Subcutaneous adipose tissue (tissue), 4 donors: ENCODE measurements around the gene KCNJ12. TPM values are rescaled to one million over a fixed set of nuclear protein-coding genes. Genes with fewer than 3 reads are reported as not detected.

Experiments
- total RNA-seq, 4 donors: library from RNA; depleted of rRNA; stranded (reverse); fragments of >200 nt; gene quantifications; one replicate each; pipeline ENCODE4 v1.1.0, GENCODE V29; 2016
- TF ChIP-seq, protein P1 (sequence below): fragments of 450-650 bp; IDR thresholded peaks from one replicate; pipeline ENCODE4 v1.5.1; 2016; ENCODE audit warnings: low read depth, mild to moderate bottlenecking, control low read depth, antibody characterized with exemption, moderate library complexity

The KCNJ12 gene
- total RNA-seq, 4 donors from 2014 or later: 0.51 to 1.7 (median 1.3) TPM; not detected in 1

DNA sequence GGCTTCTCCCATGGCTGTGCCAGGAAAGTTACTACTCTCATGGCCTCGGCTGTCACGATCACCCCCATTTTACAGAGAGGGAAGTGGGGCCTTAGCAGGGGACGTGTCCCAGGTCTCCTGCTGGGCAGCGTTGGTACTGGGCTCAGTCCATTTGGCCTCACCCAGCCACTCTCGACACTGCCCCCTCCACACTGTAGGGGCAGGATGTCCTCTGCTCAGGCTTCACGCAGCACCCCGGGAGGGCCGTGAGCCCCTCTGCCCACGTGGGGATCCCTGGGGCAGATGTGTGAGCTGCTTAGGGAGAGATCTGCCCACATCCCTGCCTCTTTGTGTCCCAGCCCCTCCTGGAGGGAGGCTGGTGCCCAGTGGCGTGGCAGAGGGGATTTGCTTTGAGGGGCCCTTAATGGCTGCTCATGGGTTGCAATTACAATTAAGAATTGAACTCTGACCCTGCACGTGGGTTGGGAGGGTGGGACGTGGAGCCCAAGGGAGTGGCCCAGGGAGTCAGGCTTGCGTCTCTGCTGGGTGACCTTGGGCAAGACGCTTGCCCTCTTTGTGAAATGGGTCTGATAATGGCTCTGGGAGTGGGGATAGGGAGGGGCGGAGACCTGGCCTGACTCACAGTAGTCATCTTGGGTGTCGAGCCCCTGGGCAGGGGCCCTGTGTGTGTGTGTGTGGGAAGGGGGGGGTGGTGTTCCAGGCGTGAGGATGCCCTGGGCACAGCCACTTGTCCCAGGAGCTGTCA is 2.3 kb upstream of the KCNJ12 start:
- TF ChIP-seq, protein P1, sequence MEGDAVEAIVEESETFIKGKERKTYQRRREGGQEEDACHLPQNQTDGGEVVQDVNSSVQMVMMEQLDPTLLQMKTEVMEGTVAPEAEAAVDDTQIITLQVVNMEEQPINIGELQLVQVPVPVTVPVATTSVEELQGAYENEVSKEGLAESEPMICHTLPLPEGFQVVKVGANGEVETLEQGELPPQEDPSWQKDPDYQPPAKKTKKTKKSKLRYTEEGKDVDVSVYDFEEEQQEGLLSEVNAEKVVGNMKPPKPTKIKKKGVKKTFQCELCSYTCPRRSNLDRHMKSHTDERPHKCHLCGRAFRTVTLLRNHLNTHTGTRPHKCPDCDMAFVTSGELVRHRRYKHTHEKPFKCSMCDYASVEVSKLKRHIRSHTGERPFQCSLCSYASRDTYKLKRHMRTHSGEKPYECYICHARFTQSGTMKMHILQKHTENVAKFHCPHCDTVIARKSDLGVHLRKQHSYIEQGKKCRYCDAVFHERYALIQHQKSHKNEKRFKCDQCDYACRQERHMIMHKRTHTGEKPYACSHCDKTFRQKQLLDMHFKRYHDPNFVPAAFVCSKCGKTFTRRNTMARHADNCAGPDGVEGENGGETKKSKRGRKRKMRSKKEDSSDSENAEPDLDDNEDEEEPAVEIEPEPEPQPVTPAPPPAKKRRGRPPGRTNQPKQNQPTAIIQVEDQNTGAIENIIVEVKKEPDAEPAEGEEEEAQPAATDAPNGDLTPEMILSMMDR: no peak

DNA sequence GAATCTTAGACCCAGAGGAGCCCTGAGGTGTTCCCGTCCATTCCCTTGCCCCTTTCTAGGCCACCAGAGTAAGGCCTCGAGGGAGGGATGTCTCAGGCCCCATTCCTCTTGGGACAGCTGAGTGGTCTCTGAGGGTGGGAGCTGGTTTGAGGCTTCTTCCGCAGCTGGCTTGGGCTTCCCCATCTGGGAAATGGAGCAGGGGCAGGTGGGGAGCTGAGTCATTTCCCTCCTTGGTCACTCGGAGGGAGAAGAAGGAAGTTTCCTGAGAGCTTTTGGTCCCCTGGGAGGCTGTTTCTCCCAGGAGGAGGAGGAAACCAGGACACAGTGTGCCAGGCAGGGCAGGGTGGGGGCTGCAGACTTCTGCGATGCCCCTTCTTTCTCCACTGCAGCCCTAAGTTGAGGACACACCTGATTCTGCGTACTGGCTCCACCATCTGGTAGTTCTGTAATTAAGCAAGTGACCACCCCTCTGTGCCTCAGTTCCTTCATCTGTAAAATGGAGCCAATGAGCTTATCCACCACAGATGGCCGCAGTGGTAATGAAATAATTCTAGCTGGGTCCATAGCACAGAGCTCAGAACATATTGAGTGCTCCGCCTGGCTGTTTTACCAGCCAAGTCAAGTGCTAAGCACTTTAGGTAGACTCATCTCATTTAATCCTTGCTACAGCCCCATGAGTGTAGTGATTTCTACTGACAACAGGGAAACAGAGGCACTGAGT is 1.6 kb upstream of the KCNJ12 start:
- TF ChIP-seq, protein P1: no peak

DNA sequence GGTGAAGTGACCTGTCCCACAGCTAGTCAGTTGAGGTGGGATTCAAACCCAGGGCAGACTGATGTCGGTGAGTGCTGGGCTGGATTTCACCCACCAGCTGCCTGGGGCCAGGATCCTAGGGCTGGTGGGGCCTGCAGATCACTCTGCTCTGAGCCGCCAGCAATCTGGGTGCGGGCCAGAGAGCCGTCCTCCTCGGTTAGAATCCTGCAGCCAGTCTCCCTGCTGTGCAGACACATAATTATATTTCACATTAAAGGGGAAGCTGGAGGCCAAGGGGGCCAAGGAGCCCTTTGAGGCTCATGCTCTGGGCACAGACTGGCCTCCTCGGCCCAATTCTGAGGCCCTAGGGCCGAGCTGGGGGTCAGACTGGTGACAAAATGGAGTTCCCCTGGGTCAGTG is 996 bp upstream of the KCNJ12 start:
- TF ChIP-seq, protein P1: no peak

DNA sequence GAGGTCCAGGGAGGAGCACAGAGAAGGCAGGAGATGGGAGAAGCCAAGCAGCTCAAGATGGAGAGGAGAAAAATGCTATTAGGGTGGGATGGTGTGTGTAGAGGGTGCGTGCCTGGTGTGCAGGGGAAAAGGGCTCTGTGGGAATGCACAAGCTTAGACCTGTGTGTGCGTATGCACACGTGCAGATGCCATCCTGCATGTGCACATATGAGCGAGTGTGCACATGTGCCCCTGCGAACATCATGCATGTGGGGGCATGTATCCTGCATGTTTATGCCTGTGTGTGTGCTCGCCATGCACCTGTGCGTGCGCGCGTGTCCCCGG is 438 bp upstream of the KCNJ12 start:
- TF ChIP-seq, protein P1: no peak

DNA sequence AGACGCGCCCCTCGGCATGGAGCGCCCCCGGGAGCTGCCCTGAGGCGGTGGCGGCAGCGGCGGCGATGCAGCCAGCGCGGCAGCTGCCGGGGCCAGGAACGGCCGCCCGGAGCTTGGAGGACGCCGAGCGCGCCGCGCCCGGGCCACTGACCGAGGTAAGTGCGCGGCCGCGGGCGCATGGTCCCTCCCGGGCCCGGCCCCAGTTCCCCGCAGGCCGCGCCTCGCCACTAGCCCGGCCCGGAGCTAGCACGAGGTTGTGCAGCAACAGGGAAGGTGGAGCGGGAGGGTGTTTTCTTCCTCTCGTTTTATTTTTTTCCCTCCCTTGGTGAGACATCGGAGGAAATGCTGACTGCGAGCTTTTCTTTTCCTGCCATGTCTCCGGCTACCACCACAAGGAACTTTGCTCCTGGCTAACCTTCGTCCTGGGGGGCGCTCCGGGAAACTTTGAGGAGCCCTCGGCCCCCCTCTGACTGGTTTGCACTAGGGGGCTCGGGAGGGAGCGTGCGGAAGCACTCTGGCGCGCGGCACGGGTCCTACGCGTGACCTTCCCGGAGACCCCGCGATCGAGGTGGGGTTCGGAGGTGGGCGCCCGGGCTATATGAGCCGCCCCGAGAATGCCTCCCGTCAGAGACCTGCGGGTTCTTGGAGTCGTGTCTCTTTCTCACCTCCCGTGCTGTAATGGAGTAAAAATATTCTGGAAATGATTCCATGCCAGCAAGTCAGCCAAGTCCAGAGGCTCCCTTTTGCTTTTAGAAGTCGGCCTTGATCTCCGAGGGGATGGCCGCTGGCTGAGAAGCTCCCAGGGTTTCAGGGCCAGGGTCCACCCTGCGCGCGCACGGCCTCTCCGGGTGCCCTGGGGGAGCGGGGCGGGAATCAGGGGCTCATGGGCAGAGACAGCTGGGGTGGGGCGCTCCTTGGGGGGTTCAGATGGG is 868 bp downstream of the KCNJ12 start:
- TF ChIP-seq, protein P1: no peak

DNA sequence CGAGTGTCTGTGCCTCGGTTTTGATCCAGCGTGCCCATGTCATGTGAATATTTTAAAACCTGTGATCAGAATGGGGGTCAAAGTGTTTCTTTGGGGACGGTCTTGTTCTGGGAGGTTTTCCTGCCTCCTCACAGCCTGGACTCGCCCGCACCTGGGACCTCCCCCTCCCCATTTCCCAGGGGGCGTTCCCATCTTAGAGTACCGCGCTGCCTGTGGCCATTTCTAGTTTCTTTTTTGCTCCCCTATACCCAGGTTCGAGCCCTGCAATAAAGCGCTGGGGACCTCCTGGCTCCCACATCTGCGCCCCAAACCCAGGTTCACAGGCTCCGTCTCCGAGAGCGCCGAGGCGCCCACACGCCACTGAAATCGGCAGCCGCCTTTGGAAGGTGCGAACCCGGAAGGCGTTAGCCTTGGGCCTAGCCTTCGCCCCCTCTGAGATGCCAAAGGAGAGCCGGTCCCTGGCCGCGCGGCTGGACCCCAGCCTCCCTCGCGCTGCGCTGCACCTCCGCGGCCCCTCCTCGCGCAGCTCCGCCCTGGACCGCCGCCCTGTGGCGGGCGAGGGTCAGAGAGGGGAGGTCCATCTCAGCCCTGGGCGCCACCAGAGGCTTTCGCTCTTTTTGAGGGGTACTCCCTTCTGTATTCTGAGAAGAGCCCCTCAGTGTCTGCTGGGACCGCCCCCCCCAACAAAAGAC is 1.7 kb downstream of the KCNJ12 start:
- TF ChIP-seq, protein P1: no peak
